ENCODE results near the gene PITPNB. TPM values are rescaled to one million over a fixed set of nuclear protein-coding genes. Genes with fewer than 3 reads are reported as not detected.
A peak's percentile ranks its signal among the peaks of the same experiment; 100 is the strongest.

Gene PITPNB
- total and polyA plus RNA-seq, 2 experiments from 2014 or later: 50.9 to 56.0 TPM

DNA sequence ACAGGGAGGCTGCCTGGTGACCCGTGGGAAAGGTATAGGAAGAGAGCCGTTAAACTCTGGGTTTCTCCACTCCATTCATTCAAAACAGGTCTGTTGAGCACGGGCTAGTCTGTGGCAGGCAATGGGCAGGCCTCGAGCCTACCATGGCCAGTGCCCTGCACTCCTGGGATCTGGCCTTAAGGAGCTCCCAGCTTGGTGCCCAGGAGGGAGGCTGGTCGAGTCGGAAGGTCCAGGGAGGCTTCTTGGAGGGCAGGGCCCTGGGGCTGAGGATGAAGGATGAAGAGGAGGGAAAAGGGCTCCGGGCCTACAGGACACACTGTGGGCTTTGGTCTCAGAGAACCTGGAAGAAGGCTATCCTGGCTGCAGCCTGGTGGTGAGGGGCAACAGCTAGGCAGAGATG is 75.6 kb downstream of the PITPNB start:
- Histone ChIP-seq H3K27ac (ENCODE audit: low read depth) (no peak overlapping the region), H3K4me2 (no peak overlapping the region), H3K27me3 (ENCODE audit: insufficient read depth) (no peaks in the 10 kb centered on the region), H3F3A (replicated peaks; ENCODE audit: low read depth) (peaks cover 7% of the 10 kb centered on the region; the same call in 1 of the 2 replicates), H3K79me2 (replicated peaks; ENCODE audit: insufficient read depth) (no peaks in the 10 kb centered on the region), H3K9me2 (ENCODE audit: insufficient read depth) (no peaks in the 10 kb centered on the region), H2AFZ (no peak overlapping the region), H3K4me3 (no peak overlapping the region), H3K36me3 (ENCODE audit: insufficient read depth) (no peaks in the 10 kb centered on the region), H4K20me1 (replicated peaks; ENCODE audit: insufficient read depth) (no peaks in the 10 kb centered on the region), H3K4me1 (ENCODE audit: insufficient read depth) (peaks cover 9% of the 10 kb centered on the region)
- ATAC-seq: no peak
- H3K9me3 Mint-ChIP-seq: peaks cover 4% of the 10 kb centered on the region; the same call in 2 of the 3 replicates
- no peak overlapping the region for H3K4me3 Mint-ChIP-seq
- H3K27me3 Mint-ChIP-seq (ENCODE audit: insufficient read depth, low read depth, poor library complexity): peaks cover 14% of the 10 kb centered on the region
- H3K36me3 Mint-ChIP-seq (ENCODE audit: low read depth): peaks cover 11% of the 10 kb centered on the region
- no peak for TF ChIP-seq POLR2AphosphoS5 (IDR thresholded peaks at IDR 0.05; ENCODE audit: low read depth)
- TF ChIP-seq STAT1 (IDR thresholded peaks at IDR 0.05; ENCODE audit: unreplicated experiment): no peak
- H3K4me1 Mint-ChIP-seq: peaks cover 32% of the 10 kb centered on the region
- no peak for DNase-seq (ENCODE audit: low spot score)
- H3K27ac Mint-ChIP-seq: peak overlapping the region; percentile 40

DNA sequence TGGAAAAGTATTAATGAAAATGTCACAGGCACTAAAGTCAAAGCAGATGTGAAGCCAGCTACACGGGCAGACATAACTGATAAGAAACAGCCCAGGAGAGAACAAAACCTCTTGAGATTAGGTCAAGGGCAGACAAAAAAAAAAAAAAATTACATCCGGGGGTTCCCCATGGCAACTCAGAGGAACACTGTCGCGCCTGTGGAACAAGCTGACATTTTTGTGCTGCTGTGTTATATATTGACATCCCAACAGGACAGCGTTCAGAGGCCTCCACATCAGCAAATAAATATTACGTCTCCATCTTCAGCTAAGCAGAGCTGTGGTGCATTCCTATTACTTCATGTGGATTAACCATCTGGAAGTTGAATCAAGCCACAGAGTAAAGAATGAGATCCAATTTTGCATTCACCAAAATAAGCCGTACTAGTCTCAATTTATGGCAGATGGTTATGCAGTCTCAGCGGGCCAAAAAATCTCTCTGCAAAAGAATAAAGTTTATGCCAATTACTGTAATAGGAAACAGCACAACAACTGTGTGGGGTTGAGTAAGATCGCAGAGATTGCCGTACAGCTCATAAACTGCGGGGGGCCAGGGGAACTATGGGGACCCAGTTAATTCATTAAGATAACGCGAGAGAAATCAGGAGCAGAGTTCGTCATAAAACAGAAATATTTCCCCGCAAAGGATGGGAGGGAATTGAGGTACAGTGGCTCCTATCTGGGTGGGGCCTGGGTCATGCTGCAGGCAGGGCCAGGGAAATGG is 76.2 kb downstream of the PITPNB start:
- no peak overlapping the region for H2AFZ ChIP-seq
- H3K27ac ChIP-seq (ENCODE audit: low read depth): no peak overlapping the region
- H3K27me3 ChIP-seq (ENCODE audit: insufficient read depth): no peaks in the 10 kb centered on the region
- H3K36me3 Mint-ChIP-seq (ENCODE audit: low read depth): peaks cover 7% of the 10 kb centered on the region
- no peaks in the 10 kb centered on the region for H4K20me1 ChIP-seq (replicated peaks; ENCODE audit: insufficient read depth)
- no peak overlapping the region for H3K4me3 ChIP-seq
- peaks cover 7% of the 10 kb centered on the region; the same call in 1 of the 2 replicates for H3F3A ChIP-seq (replicated peaks; ENCODE audit: low read depth)
- no peaks in the 10 kb centered on the region for H3K9me2 ChIP-seq (ENCODE audit: insufficient read depth)
- DNase-seq (ENCODE audit: low spot score) (no peak), ATAC-seq (no peak)
- H3K4me2 ChIP-seq: no peak overlapping the region
- no peaks in the 10 kb centered on the region for H3K79me2 ChIP-seq (replicated peaks; ENCODE audit: insufficient read depth)
- H3K9me3 Mint-ChIP-seq: peaks cover 5% of the 10 kb centered on the region; the same call in 2 of the 3 replicates
- peaks cover 27% of the 10 kb centered on the region for H3K4me1 Mint-ChIP-seq
- no peak overlapping the region for H3K4me3 Mint-ChIP-seq
- no peaks in the 10 kb centered on the region for H3K36me3 ChIP-seq (ENCODE audit: insufficient read depth)
- peaks cover 9% of the 10 kb centered on the region for H3K4me1 ChIP-seq (ENCODE audit: insufficient read depth)
- H3K27ac Mint-ChIP-seq: peak overlapping the region; percentile 40
- peaks cover 14% of the 10 kb centered on the region for H3K27me3 Mint-ChIP-seq (ENCODE audit: insufficient read depth, low read depth, poor library complexity)
- TF ChIP-seq ZNF462 (CRISPR knock-in tag; IDR thresholded peaks at IDR 0.05) (no peak), POLR2AphosphoS5 (IDR thresholded peaks at IDR 0.05; ENCODE audit: low read depth) (no peak), NANOG (IDR thresholded peaks at IDR 0.05; ENCODE audit: borderline replicate concordance) (no peak), CREB1 (CRISPR knock-in tag; IDR thresholded peaks at IDR 0.05; ENCODE audit: low read depth) (no peak), JUNB (IDR thresholded peaks at IDR 0.05; ENCODE audit: unreplicated experiment) (no peak), EZH2 (IDR thresholded peaks at IDR 0.05; ENCODE audit: low read depth, unreplicated experiment) (no peak), REST (IDR thresholded peaks at IDR 0.05; ENCODE audit: unreplicated experiment) (no peak)
- TF ChIP-seq, protein P1, sequence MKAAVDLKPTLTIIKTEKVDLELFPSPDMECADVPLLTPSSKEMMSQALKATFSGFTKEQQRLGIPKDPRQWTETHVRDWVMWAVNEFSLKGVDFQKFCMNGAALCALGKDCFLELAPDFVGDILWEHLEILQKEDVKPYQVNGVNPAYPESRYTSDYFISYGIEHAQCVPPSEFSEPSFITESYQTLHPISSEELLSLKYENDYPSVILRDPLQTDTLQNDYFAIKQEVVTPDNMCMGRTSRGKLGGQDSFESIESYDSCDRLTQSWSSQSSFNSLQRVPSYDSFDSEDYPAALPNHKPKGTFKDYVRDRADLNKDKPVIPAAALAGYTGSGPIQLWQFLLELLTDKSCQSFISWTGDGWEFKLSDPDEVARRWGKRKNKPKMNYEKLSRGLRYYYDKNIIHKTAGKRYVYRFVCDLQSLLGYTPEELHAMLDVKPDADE (IDR thresholded peaks at IDR 0.05): no peak
